Measurements from ENCODE around the gene SH3TC1. TPM values are rescaled to one million over a fixed set of nuclear protein-coding genes. Genes with fewer than 3 reads are reported as not detected.

The SH3TC1 gene
- total RNA-seq, 4 donors from 2014 or later = 15.0 to 78.6 (median 41.4) TPM

DNA sequence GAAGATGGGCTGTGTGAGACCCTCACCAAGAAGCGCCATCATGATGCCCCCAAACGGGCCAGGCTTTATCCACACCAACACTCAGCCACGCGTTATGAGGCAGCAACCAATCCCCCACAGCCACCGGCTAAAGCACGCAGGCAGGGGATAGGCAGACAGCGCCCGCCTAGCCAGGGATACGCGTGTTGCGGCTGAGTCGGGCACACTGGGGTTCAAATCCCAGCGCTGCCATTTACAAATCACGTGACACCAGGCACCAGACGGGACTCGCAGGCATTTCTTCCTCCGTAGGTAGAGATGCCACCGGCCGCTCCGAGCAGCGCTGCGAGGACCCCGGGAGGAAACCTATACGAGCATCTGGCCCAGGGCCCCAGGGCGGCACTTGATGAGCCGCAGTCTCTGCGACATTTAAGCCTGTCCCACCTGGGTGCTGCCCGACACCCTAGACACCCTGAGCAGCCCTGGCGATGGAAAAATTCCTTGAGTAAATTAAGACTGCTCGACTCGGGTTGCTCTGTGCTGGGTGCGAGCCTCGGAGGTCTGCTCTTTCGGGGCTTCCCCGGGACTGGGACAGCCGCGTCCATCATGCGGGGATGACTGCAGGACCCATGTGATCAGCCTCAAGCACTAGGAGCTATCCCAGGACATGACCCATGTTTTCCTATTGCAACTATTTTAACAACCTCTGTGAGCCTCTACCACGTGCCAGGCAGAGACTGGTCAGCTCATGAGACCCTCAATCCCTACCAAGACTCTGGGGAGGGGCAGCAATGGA, 46.8 kb upstream of the SH3TC1 start:
- intact Hi-C loops (cut with DNase I; ENCODE audit: low total_unique reads) (no loop called here), in situ Hi-C loops (cut with MboI; ENCODE audit: low pct_ligation_motif_present in 1 of 4, low pct_unique_long_range_greater_than_20kb in 1 of 4, low sequenced_read_pairs in 3 of 4) (loop anchor here in 1 of 4 donors (25.0 kb wide), 1 partner anchor 260 kb away; no protein-coding TSS in a partner anchor)
- no peak overlapping the region for H3K4me3 ChIP-seq
- 93% methylated on average over 39 of the region's 39 CpGs; no CpG with 5 or more reads in 1 of the 2 donors for WGBS, 2 donors (ENCODE audit: low coverage in 1 of 2)
- no peak for DNase-seq
- no peaks in the 10 kb centered on the region for H3K9me3 ChIP-seq
- H3K36me3 ChIP-seq = no peaks in the 10 kb centered on the region
- H3K4me1 ChIP-seq = peaks cover 0 to under 1% (median 0%) of the 10 kb centered on the region in 4 donors
- no peak overlapping the region for H3K27ac ChIP-seq
- no peaks in the 10 kb centered on the region for H3K27me3 ChIP-seq
- TF ChIP-seq POLR2AphosphoS5 (IDR thresholded peaks at IDR 0.05) (no peak), EP300 (IDR thresholded peaks at IDR 0.05; ENCODE audit: low read depth) (no peak), POLR2A (IDR thresholded peaks at IDR 0.05) (no peak), CTCF (IDR thresholded peaks at IDR 0.05) (no peak)

DNA sequence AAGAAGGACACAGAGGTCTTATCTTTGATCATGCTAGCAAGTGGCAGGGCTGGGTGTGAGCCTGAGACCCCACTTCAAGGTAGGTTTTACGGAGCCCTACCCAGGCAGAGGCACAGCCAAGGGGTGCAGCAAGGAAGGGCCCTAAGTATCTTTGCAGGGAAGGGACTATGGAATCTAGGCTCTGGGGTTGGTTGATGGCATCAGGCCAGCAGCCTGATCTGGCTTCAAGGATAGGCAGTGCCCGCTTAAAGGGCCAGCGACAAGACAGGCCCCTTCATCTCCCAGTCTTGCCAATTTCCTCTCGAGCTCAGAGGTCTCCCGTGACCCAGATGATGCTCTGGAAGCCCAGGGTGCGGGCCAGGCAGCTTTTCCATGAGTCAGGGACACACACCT, 46.2 kb upstream of the SH3TC1 start:
- TF ChIP-seq POLR2A (IDR thresholded peaks at IDR 0.05) (no peak), CTCF (IDR thresholded peaks at IDR 0.05) (no peak), EP300 (IDR thresholded peaks at IDR 0.05; ENCODE audit: low read depth) (no peak), POLR2AphosphoS5 (IDR thresholded peaks at IDR 0.05) (no peak)
- no peak for DNase-seq
- Histone ChIP-seq H3K4me1 (peaks cover 3 to 6% (median 5%) of the 10 kb centered on the region in 4 donors), H3K36me3 (no peaks in the 10 kb centered on the region), H3K4me3 (no peak overlapping the region), H3K27ac (no peak overlapping the region), H3K9me3 (no peaks in the 10 kb centered on the region), H3K27me3 (peaks cover 4% of the 10 kb centered on the region)
- WGBS, 2 donors (ENCODE audit: low coverage in 1 of 2) = 66% methylated on average over 6 of the region's 6 CpGs; no CpG with 5 or more reads in 1 of the 2 donors
- intact Hi-C loops (cut with DNase I; ENCODE audit: low total_unique reads) = no loop called here
- in situ Hi-C loops (cut with MboI; ENCODE audit: low pct_ligation_motif_present in 1 of 4, low pct_unique_long_range_greater_than_20kb in 1 of 4, low sequenced_read_pairs in 3 of 4) = loop anchor here in 1 of 4 donors (25.0 kb wide), 1 partner anchor 259 kb away; no protein-coding TSS in a partner anchor

DNA sequence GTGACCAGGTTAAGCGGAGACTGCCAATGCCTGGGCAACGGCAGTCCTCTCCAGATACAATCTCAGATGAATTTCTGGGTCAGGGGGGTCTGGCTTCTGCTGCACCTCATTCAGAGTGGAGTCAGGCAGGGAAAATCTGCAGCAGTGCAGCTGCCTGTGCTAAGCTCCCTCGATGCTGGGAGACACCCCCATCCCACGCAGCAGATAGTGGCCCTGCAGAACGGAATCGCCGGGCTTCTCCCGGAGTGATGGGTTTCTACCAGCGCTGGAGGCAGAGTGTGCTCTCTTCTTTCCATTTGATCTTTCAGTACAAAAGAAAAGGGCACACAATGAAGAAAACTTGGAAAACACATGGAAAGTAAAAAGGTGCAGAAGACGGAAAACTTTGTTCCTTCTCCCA, 45.6 kb upstream of the SH3TC1 start:
- 80 to 85% methylated on average over 1 to 10 of the region's 10 CpGs for WGBS, 2 donors (ENCODE audit: low coverage in 1 of 2)
- H3K4me3 ChIP-seq = no peak overlapping the region
- in situ Hi-C loops (cut with MboI; ENCODE audit: low pct_ligation_motif_present in 1 of 4, low pct_unique_long_range_greater_than_20kb in 1 of 4, low sequenced_read_pairs in 3 of 4) = loop anchor here in 1 of 4 donors (25.0 kb wide), 1 partner anchor 259 kb away; no protein-coding TSS in a partner anchor
- intact Hi-C loops (cut with DNase I; ENCODE audit: low total_unique reads) = no loop called here
- DNase-seq = no peak
- peaks cover 7 to 11% (median 10%) of the 10 kb centered on the region in 4 donors for H3K4me1 ChIP-seq
- no peak overlapping the region for H3K27ac ChIP-seq
- H3K9me3 ChIP-seq = no peaks in the 10 kb centered on the region
- H3K36me3 ChIP-seq = no peaks in the 10 kb centered on the region
- peaks cover 10% of the 10 kb centered on the region for H3K27me3 ChIP-seq
- TF ChIP-seq POLR2AphosphoS5 (IDR thresholded peaks at IDR 0.05) (no peak), CTCF (IDR thresholded peaks at IDR 0.05) (no peak)

DNA sequence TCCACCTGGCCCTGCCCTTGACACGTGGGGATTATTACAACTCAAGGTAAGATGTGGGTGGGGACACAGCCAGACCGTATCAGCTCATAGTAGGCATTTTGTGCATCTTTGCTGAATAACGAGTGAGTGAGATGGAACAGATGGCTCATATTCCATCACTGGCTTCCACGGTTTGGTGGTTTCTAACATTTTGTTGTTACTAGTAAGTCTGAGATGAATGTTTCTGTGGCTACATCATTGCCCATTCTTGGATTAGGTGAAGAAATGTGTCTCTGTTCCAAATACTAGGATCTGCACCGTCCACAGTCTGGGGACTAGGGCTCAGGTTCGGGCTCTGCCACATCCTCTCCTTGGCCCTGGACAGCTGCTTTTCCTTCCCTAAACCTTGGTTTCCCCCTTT, 44.0 kb upstream of the SH3TC1 start:
- 86 to 100% methylated on average over 2 to 6 of the region's 6 CpGs for WGBS, 2 donors (ENCODE audit: low coverage in 1 of 2)
- peaks cover 10% of the 10 kb centered on the region for H3K27me3 ChIP-seq
- in situ Hi-C loops (cut with MboI; ENCODE audit: low pct_ligation_motif_present in 1 of 4, low pct_unique_long_range_greater_than_20kb in 1 of 4, low sequenced_read_pairs in 3 of 4) (loop anchor here in 1 of 4 donors (25.0 kb wide), 1 partner anchor 257 kb away; no protein-coding TSS in a partner anchor), intact Hi-C loops (cut with DNase I; ENCODE audit: low total_unique reads) (no loop called here)
- H3K27ac ChIP-seq = no peak overlapping the region
- TF ChIP-seq EP300 (IDR thresholded peaks at IDR 0.05; ENCODE audit: low read depth) (no peak), POLR2A (IDR thresholded peaks at IDR 0.05) (no peak)
- DNase-seq = no peak
- peaks cover 12 to 20% (median 18%) of the 10 kb centered on the region in 4 donors for H3K4me1 ChIP-seq
- no peak overlapping the region for H3K4me3 ChIP-seq
- H3K9me3 ChIP-seq = no peaks in the 10 kb centered on the region
- H3K36me3 ChIP-seq = no peaks in the 10 kb centered on the region

Data from transverse colon (tissue), 4 donors.